OCI-LY3 (cell line): ENCODE results near the gene POU2F1.

Experiments
- H2AFZ ChIP-seq: fragments of 200-600, 300-600 bp; shearing (Covaris generic); 2 replicates; pipeline ENCODE4 v1.6.0; 2014; ENCODE audit warnings: antibody characterized with exemption, low read depth, low read length
- H3K27ac ChIP-seq: fragments of 200-600, 300-600 bp; sonication (generic); 2 replicates; pipeline ENCODE4 v1.5.1; 2014; ENCODE audit warnings: mild to moderate bottlenecking, low read length, moderate library complexity, mixed read lengths
- H3K27me3 ChIP-seq: fragments of 200-600, 300-600 bp; sonication (generic); 2 replicates; pipeline ENCODE4 v1.6.1; 2014; ENCODE audit warnings: low read depth, low read length, mixed read lengths
- H3K36me3 ChIP-seq: fragments of 200-600, 300-600 bp; sonication (generic); replicated peaks from 2 replicates; pipeline ENCODE3; 2014; ENCODE audit warnings: low read depth, low read length, mixed read lengths
- H3K4me1 ChIP-seq: fragments of 300-600, 200-600 bp; sonication (generic); 2 replicates; pipeline ENCODE4 v1.6.1; 2014; ENCODE audit warnings: low read length, mixed read lengths
- H3K4me2 ChIP-seq: fragments of 200-600, 300-600 bp; sonication (generic); 2 replicates; pipeline ENCODE4 v1.6.1; 2014; ENCODE audit warnings: low read length, mixed read lengths
- H3K4me3 ChIP-seq: fragments of 300-600, 200-600 bp; sonication (generic); 2 replicates; pipeline ENCODE4 v1.5.1; 2014; ENCODE audit warnings: antibody characterized with exemption, mild to moderate bottlenecking, low read length, moderate library complexity
- H3K79me2 ChIP-seq: fragments of 300-600, 200-600 bp; shearing (Covaris generic); 2 replicates; pipeline ENCODE4 v1.6.1; 2014; ENCODE audit warnings: mild to moderate bottlenecking, low read length, mixed read lengths
- H3K9ac ChIP-seq: fragments of 300-600, 200-600 bp; shearing (Covaris generic); 2 replicates; pipeline ENCODE4 v1.6.0; 2014; ENCODE audit warnings: mild to moderate bottlenecking, low read length, moderate library complexity
- H3K9me3 ChIP-seq: fragments of 200-600, 300-600 bp; shearing (Covaris generic); 2 replicates; pipeline ENCODE4 v1.6.1; 2014; ENCODE audit warnings: low read length, mixed read lengths; ENCODE audit not compliant: insufficient read depth
- H4K20me1 ChIP-seq: fragments of 200-600, 300-600 bp; sonication (generic); 2 replicates; pipeline ENCODE4 v1.6.1; 2016; ENCODE audit warnings: low read length, mixed read lengths; ENCODE audit not compliant: insufficient read depth
- CTCF ChIP-seq: fragments of 200-600, 300-600 bp; sonication (generic); IDR thresholded peaks from 2 replicates; pipeline ENCODE4 v1.5.1; 2014; ENCODE audit warnings: antibody characterized with exemption, low read length, low read depth
- EZH2phosphoT487 ChIP-seq: fragments of 200-600 bp; shearing (Covaris generic); IDR thresholded peaks from 2 replicates; pipeline ENCODE4 v1.6.1; 2018; ENCODE audit warnings: antibody characterized with exemption, mixed run types, low read depth

Gene POU2F1

GRCh38 chr1:167469280-167469965, 248.7 kb downstream of the POU2F1 start:
- H3K9ac ChIP-seq: no peak overlapping the region
- no peak overlapping the region for H3K27ac ChIP-seq
- no peak overlapping the region for H3K4me2 ChIP-seq
- peaks cover 40% of the 10 kb centered on the region for H3K27me3 ChIP-seq
- H3K4me1 ChIP-seq: no peaks in the 10 kb centered on the region
- no peak overlapping the region for H2AFZ ChIP-seq
- H3K9me3 ChIP-seq: no peaks in the 10 kb centered on the region
- no peaks in the 10 kb centered on the region for H3K36me3 ChIP-seq
- no peaks in the 10 kb centered on the region for H4K20me1 ChIP-seq
- no peak overlapping the region for H3K4me3 ChIP-seq
- TF ChIP-seq CTCF: no peak
- no peak for TF ChIP-seq EZH2phosphoT487
- H3K79me2 ChIP-seq: no peaks in the 10 kb centered on the region

GRCh38 chr1:167471568-167471967, 250.9 kb downstream of the POU2F1 start:
- Histone ChIP-seq H3K4me3 (no peak overlapping the region), H3K27me3 (peaks cover 34% of the 10 kb centered on the region), H3K27ac (no peak overlapping the region), H3K9me3 (no peaks in the 10 kb centered on the region), H2AFZ (no peak overlapping the region), H3K4me1 (no peaks in the 10 kb centered on the region), H4K20me1 (no peaks in the 10 kb centered on the region), H3K9ac (no peak overlapping the region), H3K79me2 (no peaks in the 10 kb centered on the region), H3K36me3 (no peaks in the 10 kb centered on the region), H3K4me2 (no peak overlapping the region)
- no peak for TF ChIP-seq EZH2phosphoT487
- no peak for TF ChIP-seq CTCF

- no peak overlapping the region for H2AFZ ChIP-seq
These were observed 252.3 kb downstream of the POU2F1 start for GRCh38 chr1:167472752-167473521.

More at GRCh38 chr1:167472752-167473521, 252.3 kb downstream of the POU2F1 start:
- H3K27me3 ChIP-seq: peaks cover 43% of the 10 kb centered on the region
- no peaks in the 10 kb centered on the region for H3K79me2 ChIP-seq
- no peaks in the 10 kb centered on the region for H3K4me1 ChIP-seq
- no peak overlapping the region for H3K27ac ChIP-seq
- H3K4me3 ChIP-seq: no peak overlapping the region
- H4K20me1 ChIP-seq: no peaks in the 10 kb centered on the region
- TF ChIP-seq CTCF (no peak), EZH2phosphoT487 (no peak)
- no peak overlapping the region for H3K4me2 ChIP-seq
- no peaks in the 10 kb centered on the region for H3K36me3 ChIP-seq
- H3K9me3 ChIP-seq: no peaks in the 10 kb centered on the region
- H3K9ac ChIP-seq: no peak overlapping the region
